GM20000 (cell line): Measurements from ENCODE around the gene MAPK6.
"Not testable (repeated sequence)": the region's sequence is repeated elsewhere in the genome, so short reads cannot be mapped to it uniquely, and the experiment has no call there.

Experiments used
- DNase-seq: peaks from one replicate; pipeline ENCODE4 v3.0.0; 2012; ENCODE audit warnings: low spot score
- TF ChIP-seq, protein P1 (sequence below): IDR thresholded peaks from 2 replicates; pipeline ENCODE4 v1.5.1; 2012; ENCODE audit warnings: mild to moderate bottlenecking, control low read depth; ENCODE audit errors: extremely low read depth, missing control alignments

MAPK6 gene

GRCh38 chr15:52031556-52031955 is 12.5 kb downstream of the MAPK6 start:
- DNase-seq = no peak
- TF ChIP-seq, protein P1, sequence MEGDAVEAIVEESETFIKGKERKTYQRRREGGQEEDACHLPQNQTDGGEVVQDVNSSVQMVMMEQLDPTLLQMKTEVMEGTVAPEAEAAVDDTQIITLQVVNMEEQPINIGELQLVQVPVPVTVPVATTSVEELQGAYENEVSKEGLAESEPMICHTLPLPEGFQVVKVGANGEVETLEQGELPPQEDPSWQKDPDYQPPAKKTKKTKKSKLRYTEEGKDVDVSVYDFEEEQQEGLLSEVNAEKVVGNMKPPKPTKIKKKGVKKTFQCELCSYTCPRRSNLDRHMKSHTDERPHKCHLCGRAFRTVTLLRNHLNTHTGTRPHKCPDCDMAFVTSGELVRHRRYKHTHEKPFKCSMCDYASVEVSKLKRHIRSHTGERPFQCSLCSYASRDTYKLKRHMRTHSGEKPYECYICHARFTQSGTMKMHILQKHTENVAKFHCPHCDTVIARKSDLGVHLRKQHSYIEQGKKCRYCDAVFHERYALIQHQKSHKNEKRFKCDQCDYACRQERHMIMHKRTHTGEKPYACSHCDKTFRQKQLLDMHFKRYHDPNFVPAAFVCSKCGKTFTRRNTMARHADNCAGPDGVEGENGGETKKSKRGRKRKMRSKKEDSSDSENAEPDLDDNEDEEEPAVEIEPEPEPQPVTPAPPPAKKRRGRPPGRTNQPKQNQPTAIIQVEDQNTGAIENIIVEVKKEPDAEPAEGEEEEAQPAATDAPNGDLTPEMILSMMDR = no peak

DNA sequence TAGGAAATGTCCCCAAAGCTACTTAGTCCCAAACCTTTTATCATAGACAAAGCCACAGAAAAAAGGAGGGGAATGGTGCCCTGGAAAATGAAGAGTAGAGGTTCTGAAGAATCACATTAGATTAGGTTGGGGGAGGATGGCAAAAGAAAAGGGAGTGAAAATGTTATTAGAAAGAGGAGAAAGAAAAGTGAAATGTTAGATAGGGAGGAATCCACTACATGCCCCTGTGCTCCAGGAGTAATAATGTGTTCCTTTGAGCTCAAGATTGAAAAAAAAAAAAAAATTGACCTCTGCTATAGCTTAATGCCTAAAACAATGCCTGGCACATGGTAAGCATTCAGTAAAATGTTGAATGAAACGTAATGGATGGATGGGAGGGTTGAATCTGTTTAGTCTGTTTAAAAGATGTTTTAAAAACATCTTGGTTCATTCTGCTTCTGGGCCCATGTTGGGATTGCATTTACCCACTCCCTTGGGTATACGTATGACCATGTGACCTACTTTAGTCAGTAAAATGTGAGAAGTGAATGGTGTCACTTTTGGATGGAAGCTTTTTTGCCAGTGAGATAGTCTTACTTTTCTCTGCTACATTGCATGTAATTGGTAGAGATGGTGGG is 19.0 kb downstream of the MAPK6 start:
- no peak for DNase-seq
- TF ChIP-seq, protein P1 = no peak

GRCh38 chr15:52039925-52040781 is 21.1 kb downstream of the MAPK6 start:
- no peak for DNase-seq
- TF ChIP-seq, protein P1 = no peak

- DNase-seq = no peak
- TF ChIP-seq, protein P1 = no peak
Observed at GRCh38 chr15:52042051-52042851, 23.2 kb downstream of the MAPK6 start.

- DNase-seq = not testable (repeated sequence)
Observed at GRCh38 chr15:52045795-52046298, 26.8 kb downstream of the MAPK6 start.

- DNase-seq = not testable (repeated sequence)
Observed at GRCh38 chr15:52046552-52046951, 27.5 kb downstream of the MAPK6 start.

GRCh38 chr15:52050416-52050815 is 31.4 kb downstream of the MAPK6 start:
- TF ChIP-seq, protein P1 = no peak

More at GRCh38 chr15:52050416-52050815, 31.4 kb downstream of the MAPK6 start:
- no peak for DNase-seq
